ENCODE data around the gene NSUN3. TPM values are rescaled to one million over a fixed set of nuclear protein-coding genes. Genes with fewer than 3 reads are reported as not detected.
"Not testable (repeated sequence)": the region's sequence is repeated elsewhere in the genome, so short reads cannot be mapped to it uniquely, and the experiment has no call there.

The NSUN3 gene
- total RNA-seq, 4 donors from 2014 or later, result 7.4 to 11.9 (median 8.0) TPM

- DNase-seq (ENCODE audit: extremely low spot score), result no peak
- TF ChIP-seq, protein P1, sequence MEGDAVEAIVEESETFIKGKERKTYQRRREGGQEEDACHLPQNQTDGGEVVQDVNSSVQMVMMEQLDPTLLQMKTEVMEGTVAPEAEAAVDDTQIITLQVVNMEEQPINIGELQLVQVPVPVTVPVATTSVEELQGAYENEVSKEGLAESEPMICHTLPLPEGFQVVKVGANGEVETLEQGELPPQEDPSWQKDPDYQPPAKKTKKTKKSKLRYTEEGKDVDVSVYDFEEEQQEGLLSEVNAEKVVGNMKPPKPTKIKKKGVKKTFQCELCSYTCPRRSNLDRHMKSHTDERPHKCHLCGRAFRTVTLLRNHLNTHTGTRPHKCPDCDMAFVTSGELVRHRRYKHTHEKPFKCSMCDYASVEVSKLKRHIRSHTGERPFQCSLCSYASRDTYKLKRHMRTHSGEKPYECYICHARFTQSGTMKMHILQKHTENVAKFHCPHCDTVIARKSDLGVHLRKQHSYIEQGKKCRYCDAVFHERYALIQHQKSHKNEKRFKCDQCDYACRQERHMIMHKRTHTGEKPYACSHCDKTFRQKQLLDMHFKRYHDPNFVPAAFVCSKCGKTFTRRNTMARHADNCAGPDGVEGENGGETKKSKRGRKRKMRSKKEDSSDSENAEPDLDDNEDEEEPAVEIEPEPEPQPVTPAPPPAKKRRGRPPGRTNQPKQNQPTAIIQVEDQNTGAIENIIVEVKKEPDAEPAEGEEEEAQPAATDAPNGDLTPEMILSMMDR (IDR thresholded peaks at IDR 0.05), result no peak
- no peak for TF ChIP-seq POLR2AphosphoS5 (IDR thresholded peaks at IDR 0.05)
- no peak for TF ChIP-seq POLR2A (IDR thresholded peaks at IDR 0.05; ENCODE audit: low read depth)
- Histone ChIP-seq H3K27ac (replicated peaks in 1 of 4) (no peak overlapping the region), H3K36me3 (no peaks in the 10 kb centered on the region), H3K9me3 (no peaks in the 10 kb centered on the region), H3K27me3 (no peaks in the 10 kb centered on the region), H3K4me3 (no peak overlapping the region), H3K4me1 (no peaks in the 10 kb centered on the region)
- intact Hi-C loops (cut with DNase I), result no loop called here
- 83% methylated on average over 2 of the region's 2 CpGs for WGBS
Measured at GRCh38 chr3:94026623-94027022, 36.2 kb upstream of the NSUN3 start.

GRCh38 chr3:94028093-94028837 is 34.6 kb upstream of the NSUN3 start, which contains the start of gene STX19:
Gene STX19, minus strand, starts transcription at chr3:94028597. Its CDS starts 13,328 bp downstream, at chr3:94015269.
- H3K36me3 ChIP-seq, result no peaks in the 10 kb centered on the region
- WGBS, result 85% methylated on average over 8 of the region's 8 CpGs
- H3K4me3 ChIP-seq, result no peak within 1 kb of the TSS
- no peaks in the 10 kb centered on the region for H3K27me3 ChIP-seq
- DNase-seq (ENCODE audit: extremely low spot score), result no peak
- intact Hi-C loops (cut with DNase I), result no loop called here
- TF ChIP-seq POLR2AphosphoS5 (IDR thresholded peaks at IDR 0.05) (no peak), POLR2A (IDR thresholded peaks at IDR 0.05; ENCODE audit: low read depth) (no peak), EP300 (IDR thresholded peaks at IDR 0.05) (no peak)
- TF ChIP-seq, protein P1 (IDR thresholded peaks at IDR 0.05), result no peak
- no peaks in the 10 kb centered on the region for H3K9me3 ChIP-seq
- H3K4me1 ChIP-seq, result no peaks in the 10 kb centered on the region
- no peak within 1 kb of the TSS for H3K27ac ChIP-seq (replicated peaks in 1 of 4)

DNA sequence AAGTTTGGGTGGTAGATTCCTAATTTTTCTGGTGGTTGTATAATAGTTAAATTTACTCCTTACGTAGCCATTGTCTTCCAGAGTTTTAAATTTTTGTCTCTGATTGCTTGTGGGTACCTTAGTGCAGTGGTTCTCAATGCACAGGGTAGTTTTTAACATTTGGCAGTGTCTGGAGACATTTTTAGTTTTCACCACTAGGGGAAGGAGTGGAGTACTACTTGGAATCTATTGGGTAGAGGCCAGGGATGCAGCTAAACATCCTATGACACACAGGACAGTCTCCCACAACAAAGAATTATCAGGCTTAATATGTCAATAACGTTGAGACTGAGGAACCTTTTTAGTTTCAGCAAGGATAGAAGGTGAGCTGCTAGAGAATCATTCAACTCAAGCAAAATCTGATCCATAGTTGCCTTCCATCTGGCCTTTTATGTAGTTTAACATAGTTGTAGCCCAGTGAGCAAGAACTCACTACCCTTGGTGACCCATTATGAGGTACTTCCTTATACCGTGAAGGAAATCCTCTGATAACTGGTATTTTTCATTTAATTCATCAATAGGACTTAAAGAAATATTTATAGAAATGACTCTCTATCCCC is 25.9 kb upstream of the NSUN3 start:
- DNase-seq (ENCODE audit: extremely low spot score), result no peak
- Histone ChIP-seq H3K4me3 (no peak overlapping the region), H3K27me3 (no peaks in the 10 kb centered on the region), H3K9me3 (no peaks in the 10 kb centered on the region), H3K36me3 (peaks cover 0 to 17% (median 3%) of the 10 kb centered on the region in 4 donors), H3K27ac (replicated peaks in 1 of 4) (no peak overlapping the region), H3K4me1 (no peaks in the 10 kb centered on the region)
- TF ChIP-seq POLR2A (IDR thresholded peaks at IDR 0.05; ENCODE audit: low read depth) (no peak), POLR2AphosphoS5 (IDR thresholded peaks at IDR 0.05) (no peak)
- TF ChIP-seq, protein P1 (IDR thresholded peaks at IDR 0.05), result peak in 2 of 3 experiments; percentile 26 to 53
- intact Hi-C loops (cut with DNase I), result no loop called here
- WGBS, result 83% methylated on average over 3 of the region's 3 CpGs

DNA sequence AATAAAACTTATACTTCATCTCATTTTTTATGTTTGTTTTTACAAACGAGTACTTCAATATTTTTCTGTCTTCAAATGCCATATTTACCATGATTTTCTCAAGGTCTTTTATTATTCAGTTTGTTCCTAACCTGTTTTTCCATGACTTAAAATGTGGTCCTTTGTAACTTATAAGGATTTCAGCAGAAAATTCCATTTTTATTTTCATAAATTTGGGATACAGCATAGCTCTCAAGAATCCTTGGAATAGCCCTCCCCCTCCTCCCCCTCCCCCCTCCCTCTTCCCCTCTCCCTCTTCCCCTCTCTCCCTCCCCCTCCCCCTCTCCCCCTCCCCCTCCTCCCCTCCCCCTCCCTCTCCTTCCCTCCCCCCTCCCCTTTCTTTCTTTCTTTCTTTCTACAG is 19.6 kb upstream of the NSUN3 start:
- WGBS, result 88% methylated on average over 1 of the region's 1 CpG

GRCh38 chr3:94044100-94044936 is 18.5 kb upstream of the NSUN3 start:
- WGBS, result 94% methylated on average over 53 of the region's 61 CpGs
- peaks cover 12 to 23% (median 19%) of the 10 kb centered on the region in 4 donors for H3K36me3 ChIP-seq
- H3K27me3 ChIP-seq; H3K27ac ChIP-seq (replicated peaks in 1 of 4); H3K9me3 ChIP-seq; H3K4me1 ChIP-seq; DNase-seq (ENCODE audit: extremely low spot score); intact Hi-C loops (cut with DNase I); H3K4me3 ChIP-seq: not testable (repeated sequence)

More for the DNA sequence above, 19.6 kb upstream of the NSUN3 start:
- H3K36me3 ChIP-seq, result peaks cover 12 to 23% (median 19%) of the 10 kb centered on the region in 4 donors
- no peak for DNase-seq (ENCODE audit: extremely low spot score)
- no peaks in the 10 kb centered on the region for H3K4me1 ChIP-seq
- no peak overlapping the region for H3K27ac ChIP-seq (replicated peaks in 1 of 4)
- H3K4me3 ChIP-seq, result no peak overlapping the region
- TF ChIP-seq EP300 (IDR thresholded peaks at IDR 0.05) (no peak), POLR2AphosphoS5 (IDR thresholded peaks at IDR 0.05) (no peak)
- H3K9me3 ChIP-seq, result no peaks in the 10 kb centered on the region
- no peaks in the 10 kb centered on the region for H3K27me3 ChIP-seq
- intact Hi-C loops (cut with DNase I), result no loop called here
